Activated CD8-positive, alpha-beta memory T cell treated with anti-CD3 and anti-CD28 coated beads for 4 hours (primary cell): ENCODE measurements around the gene IRAK1BP1.
"Not testable (repeated sequence)": the region's sequence is repeated elsewhere in the genome, so short reads cannot be mapped to it uniquely, and the experiment has no call there.

Experiments
- DNase-seq, 2 donors: peaks; one replicate each; pipeline ENCODE4 v3.0.0-alpha.2; 2020; ENCODE audit warnings: low read depth in 2 of 2

The IRAK1BP1 gene

DNA sequence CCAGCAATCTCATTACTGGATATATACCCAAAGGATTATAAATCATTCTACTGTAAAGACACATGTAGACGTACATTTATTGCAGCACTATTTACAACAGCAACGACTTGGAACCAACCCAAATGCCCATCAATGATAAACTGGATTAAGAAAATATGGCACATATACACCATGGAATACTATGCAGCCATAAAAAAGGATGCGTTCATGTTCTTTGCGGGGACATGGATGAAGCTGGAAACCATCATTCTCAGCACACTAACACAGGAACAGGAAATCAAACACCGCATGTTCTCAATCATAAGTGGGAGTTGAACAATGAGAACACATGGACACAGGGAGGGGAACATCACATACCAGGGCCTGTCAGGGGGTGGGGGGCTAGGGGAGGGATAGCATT, 22.6 kb downstream of the IRAK1BP1 start:
- DNase-seq = not testable (repeated sequence)

- no peak for DNase-seq
These were observed 28.9 kb downstream of the IRAK1BP1 start for GRCh38 chr6:78896227-78896626.

GRCh38 chr6:78908621-78909020, 41.3 kb downstream of the IRAK1BP1 start:
- no peak for DNase-seq

DNA sequence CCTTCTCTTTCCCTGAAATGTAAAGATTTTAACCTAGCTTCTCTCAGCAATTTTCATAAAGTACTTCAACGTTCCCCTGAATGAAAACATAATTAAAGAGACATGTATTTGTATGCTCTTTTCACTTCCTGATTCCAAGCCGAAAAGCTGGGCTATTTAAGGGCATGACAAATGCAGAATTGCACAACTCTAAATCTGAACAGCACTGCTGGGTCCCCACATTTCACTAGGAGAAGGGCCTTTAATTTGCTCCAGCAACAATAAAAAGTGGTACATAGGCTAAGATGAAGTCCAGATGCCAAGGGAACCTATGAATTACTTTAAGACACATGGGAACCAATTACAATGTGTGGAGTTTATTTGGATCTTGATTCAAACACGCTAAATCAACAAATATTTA, 42.0 kb downstream of the IRAK1BP1 start:
- no peak for DNase-seq

DNA sequence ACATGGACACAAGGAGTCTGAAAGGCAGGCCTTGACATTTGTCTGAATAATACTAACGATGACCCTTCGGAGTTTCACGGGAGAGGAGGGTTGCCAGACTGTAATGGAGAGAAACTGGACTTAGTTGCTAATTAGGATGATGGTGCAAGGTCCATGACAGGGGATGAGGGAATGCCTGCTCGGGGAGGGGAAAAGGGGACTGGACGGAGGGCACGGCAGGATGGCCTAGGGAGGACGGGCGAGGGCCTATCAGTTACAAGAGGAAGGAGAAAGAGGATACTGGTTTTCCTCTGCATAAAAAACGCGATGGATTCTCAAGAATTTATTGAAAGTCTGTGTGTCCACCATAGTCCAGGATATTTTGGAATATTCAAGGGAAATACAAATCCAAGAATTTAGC, 42.7 kb downstream of the IRAK1BP1 start:
- no peak for DNase-seq

DNA sequence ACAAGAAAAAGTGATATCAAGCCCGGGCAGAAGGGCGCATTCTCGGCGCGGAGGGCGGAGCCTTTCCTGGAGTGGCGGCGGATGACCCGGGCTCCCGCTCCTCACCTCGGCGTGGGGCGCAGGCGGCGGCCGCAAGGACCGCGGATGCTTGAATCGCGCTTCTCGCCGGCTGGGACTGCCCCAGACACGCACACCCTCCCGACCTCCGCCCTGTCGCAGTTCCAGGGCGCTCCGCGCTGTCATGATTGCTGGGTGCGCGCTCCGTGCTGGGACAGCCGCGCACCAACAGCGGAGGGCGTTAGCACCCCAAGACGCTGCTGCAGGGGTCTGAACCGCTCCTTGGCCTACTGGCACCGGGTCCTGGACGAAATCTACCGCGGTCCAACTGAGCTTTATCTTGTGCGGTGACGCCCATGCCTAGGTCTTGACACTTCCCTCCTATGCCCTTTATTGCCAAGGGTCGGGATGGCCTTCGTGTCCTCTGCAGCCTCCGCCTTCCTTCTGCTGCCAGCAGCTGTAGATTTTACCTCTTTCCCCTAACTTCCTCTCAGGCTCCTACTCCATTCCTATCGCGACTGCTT, 43.3 kb downstream of the IRAK1BP1 start:
- no peak for DNase-seq

GRCh38 chr6:78911218-78911940, 44.0 kb downstream of the IRAK1BP1 start:
- DNase-seq = no peak

DNA sequence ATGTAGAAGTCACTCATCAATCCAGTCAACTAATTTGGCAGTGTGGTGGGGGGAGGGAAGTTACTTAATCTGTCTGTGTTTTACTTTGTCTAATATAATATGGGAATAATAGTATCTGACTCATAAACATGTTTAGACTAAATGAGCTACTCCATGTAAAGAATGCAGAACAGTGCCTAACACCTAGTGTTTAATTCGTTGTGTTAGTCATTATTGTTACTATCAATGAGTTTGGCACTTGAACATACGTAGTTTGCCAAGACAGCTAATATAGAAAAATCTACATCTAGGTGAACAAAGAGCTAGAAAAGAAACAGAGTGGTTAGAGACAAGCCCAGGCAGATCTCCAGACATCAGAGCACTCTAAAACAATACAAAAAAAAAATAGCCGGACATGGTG, 49.1 kb downstream of the IRAK1BP1 start:
- DNase-seq = no peak

DNA sequence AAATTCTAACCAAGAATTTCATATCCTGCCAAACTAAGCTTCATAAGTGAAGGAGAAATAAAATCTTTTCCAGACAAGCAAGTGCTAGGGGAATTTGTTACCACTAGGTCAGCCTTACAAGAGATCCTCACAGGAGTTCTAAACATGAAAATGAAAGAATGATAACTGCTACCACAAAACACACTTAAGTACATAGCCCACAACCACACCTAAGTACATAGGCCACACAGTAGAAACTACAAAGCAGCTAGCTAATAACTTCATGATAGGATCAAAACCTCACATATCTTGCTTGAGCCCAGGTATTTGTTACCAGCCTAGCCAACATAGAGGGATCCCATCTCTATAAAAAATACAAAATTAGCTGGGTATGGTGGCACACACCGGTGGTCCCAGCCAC, 50.4 kb downstream of the IRAK1BP1 start:
- no peak for DNase-seq

- DNase-seq = not testable (repeated sequence)
These were observed 53.8 kb downstream of the IRAK1BP1 start for GRCh38 chr6:78921168-78921567.

- no peak for DNase-seq
These were observed 58.0 kb downstream of the IRAK1BP1 start for GRCh38 chr6:78925317-78925716.

GRCh38 chr6:78935553-78935952, 68.2 kb downstream of the IRAK1BP1 start:
- no peak for DNase-seq

DNA sequence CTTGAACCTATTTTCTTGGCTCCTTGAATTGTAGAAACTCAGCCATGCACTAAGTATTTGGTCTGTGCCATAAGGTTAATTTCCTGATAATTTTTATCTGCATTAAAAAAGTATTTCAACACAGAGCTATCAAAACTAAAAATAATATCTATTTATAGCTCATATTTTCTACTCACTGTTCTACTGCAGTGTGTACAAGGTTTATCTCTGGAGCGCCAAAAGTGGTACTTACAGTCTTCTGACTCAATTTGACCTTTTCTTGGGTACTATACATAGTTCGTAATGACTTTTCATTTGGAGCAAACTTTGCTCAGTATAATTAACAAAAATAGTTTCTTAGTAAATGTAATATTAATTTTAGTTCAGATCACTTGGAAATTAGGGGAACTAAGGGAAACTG, 69.2 kb downstream of the IRAK1BP1 start:
- no peak for DNase-seq

GRCh38 chr6:78942446-78942845, 75.1 kb downstream of the IRAK1BP1 start:
- DNase-seq = no peak

DNA sequence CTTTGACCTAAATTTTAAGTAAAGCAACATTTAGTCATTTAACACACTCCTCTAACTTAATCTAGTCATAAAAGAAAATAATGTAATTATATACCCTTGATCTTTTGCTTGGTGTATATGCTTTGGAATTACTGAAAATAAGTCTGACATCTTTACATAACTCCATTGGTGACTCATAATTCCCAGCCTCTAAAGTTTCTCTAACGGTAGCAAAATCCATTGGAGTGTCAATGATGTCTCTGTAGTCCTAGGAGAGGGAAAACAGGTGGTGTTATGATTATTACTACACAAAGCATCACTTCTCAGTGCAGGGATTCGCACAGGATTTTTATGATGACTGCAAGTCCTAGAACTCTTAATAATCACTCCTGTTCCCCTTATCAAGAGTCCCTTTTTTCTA, 80.2 kb downstream of the IRAK1BP1 start:
- DNase-seq = no peak

DNA sequence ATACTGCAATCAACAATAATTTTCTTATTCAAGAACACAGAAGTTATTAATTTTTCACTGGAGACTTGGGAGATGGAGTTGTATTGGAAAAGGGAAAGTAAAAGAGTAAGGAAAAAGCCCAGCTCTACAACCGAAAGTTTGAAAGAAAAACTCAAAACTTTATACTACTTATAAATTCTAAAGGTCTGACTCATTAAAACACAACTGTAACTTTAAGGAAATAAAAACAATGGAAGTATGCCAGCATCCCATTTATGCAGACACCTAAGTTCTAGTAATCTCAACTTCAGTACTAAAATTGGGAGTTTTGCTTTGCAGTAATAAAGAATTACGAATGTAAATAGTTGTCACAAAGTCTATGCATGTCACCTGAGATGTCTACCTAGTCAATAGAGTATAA, 80.6 kb downstream of the IRAK1BP1 start:
- DNase-seq = no peak

- DNase-seq = no peak
These were observed 81.4 kb downstream of the IRAK1BP1 start for GRCh38 chr6:78948785-78949184.

DNA sequence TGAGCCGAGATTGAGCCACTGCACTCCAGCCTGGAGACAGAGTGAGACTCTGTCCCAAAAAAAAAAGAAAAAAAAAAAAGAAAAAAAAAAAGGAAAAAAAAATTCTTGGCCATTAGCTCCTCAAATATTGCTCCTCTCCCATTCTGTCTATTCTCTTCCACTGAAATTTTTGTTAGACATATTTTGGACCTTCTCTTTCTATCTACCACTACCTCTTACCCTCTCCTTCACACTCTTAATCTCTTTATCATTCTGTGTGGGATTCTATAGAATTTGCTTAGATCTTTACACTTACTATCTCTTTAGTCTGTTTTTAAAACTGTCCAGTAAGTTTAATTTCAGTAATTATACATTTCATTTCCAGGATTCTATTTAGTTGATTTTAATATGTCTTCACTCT, 85.0 kb downstream of the IRAK1BP1 start:
- no peak for DNase-seq
